Body of pancreas (tissue), 4 donors: ENCODE measurements around the gene SUCLG1.

Source experiments
- CTCF ChIP-seq, 7 experiments: fragments of 450-650 bp in 4 of 7; fragments of 200-600 bp in 3 of 7; sonication (generic) in 3 of 7; IDR thresholded peaks; one replicate each; pipeline ENCODE4 v1.5.1; 2016 to 2019; ENCODE audit warnings: antibody characterized with exemption in 7 of 7
- POLR2A ChIP-seq, 3 donors: fragments of 450-650 bp; IDR thresholded peaks; one replicate each; pipeline ENCODE4 v1.6.1; 2016; ENCODE audit warnings: antibody characterized with exemption in 3 of 3, mild to moderate bottlenecking in 2 of 3

- no peak for TF ChIP-seq CTCF (IDR thresholded peaks at IDR 0.05)
- TF ChIP-seq POLR2A (IDR thresholded peaks at IDR 0.05): no peak
These were observed 69.3 kb downstream of the SUCLG1 start for GRCh38 chr2:84389794-84390193.
